H54 (cell line): ENCODE measurements around the gene PCYT2.

ENCODE experiments used
- DNase-seq: peaks from one replicate; pipeline ENCODE4 v3.0.0; 2011; ENCODE audit warnings: low spot score, mixed read lengths; ENCODE audit not compliant: insufficient read length
- FAIRE-seq: peaks from 3 replicates; lab custom pipeline; 2011; peaks lifted over from hg19 to GRCh38; lab: Jason Lieb, UNC
- POLR2A ChIP-seq: IDR thresholded peaks from 2 replicates; pipeline ENCODE4 v1.6.1; 2011; ENCODE audit warnings: low read depth, mild to moderate bottlenecking, low read length

Gene PCYT2

GRCh38 chr17:81900181-81900820 lies 10.9 kb downstream of the PCYT2 start:
- TF ChIP-seq POLR2A: no peak
- FAIRE-seq (no peak), DNase-seq (no peak)

- DNase-seq: no peak
- TF ChIP-seq POLR2A: no peak
- FAIRE-seq: no peak
Measured at GRCh38 chr17:81899514-81900166, 11.6 kb downstream of the PCYT2 start.

- DNase-seq (no peak), FAIRE-seq (no peak)
- 0 out of 2 replicates have a peak, but pooled peaks have one; percentile 11 for TF ChIP-seq POLR2A
Measured at GRCh38 chr17:81898885-81899284, 12.3 kb downstream of the PCYT2 start.

- peak; percentile 90 for DNase-seq
- FAIRE-seq: no peak
Measured at GRCh38 chr17:81898029-81898866, 13.0 kb downstream of the PCYT2 start.

GRCh38 chr17:81895400-81895799 lies 15.8 kb downstream of the PCYT2 start:
- no peak for FAIRE-seq

More at GRCh38 chr17:81898029-81898866, 13.0 kb downstream of the PCYT2 start:
- no peak for TF ChIP-seq POLR2A

GRCh38 chr17:81891303-81891552 lies 20.0 kb downstream of the PCYT2 start:
- no peak for DNase-seq
- TF ChIP-seq POLR2A: no peak
- no peak for FAIRE-seq

More at GRCh38 chr17:81895400-81895799, 15.8 kb downstream of the PCYT2 start:
- TF ChIP-seq POLR2A: no peak
- DNase-seq: no peak

GRCh38 chr17:81890447-81891302 lies 20.5 kb downstream of the PCYT2 start:
- no peak for FAIRE-seq
- DNase-seq: no peak
- TF ChIP-seq POLR2A: no peak

- no peak for TF ChIP-seq POLR2A
- FAIRE-seq: no peak
Measured at GRCh38 chr17:81889602-81890001, 21.6 kb downstream of the PCYT2 start.

GRCh38 chr17:81888988-81889595 lies 22.1 kb downstream of the PCYT2 start:
- FAIRE-seq (no peak), DNase-seq (no peak)
- no peak for TF ChIP-seq POLR2A

More at GRCh38 chr17:81889602-81890001, 21.6 kb downstream of the PCYT2 start:
- DNase-seq: no peak

- TF ChIP-seq POLR2A: no peak
- DNase-seq: no peak
- FAIRE-seq: no peak
Measured at GRCh38 chr17:81888105-81888987, 22.9 kb downstream of the PCYT2 start.

- FAIRE-seq (peak; percentile 27), DNase-seq (peak; percentile 94)
- 0 out of 2 replicates have a peak, but pooled peaks have one; percentile 33 for TF ChIP-seq POLR2A
Measured at GRCh38 chr17:81885869-81886548, 25.2 kb downstream of the PCYT2 start.
